HL-60 (cell line): Measurements from ENCODE around the gene PACRG.

Experiments used
- DNase-seq, 2 experiments: peaks; one replicate each; pipeline ENCODE4 v3.0.0-alpha.2; 2010 to 2020; ENCODE audit warnings: low read depth in 1 of 2, low spot score in 1 of 2
- H3K27ac ChIP-seq: fragments of 250-450 bp; sonication (Bioruptor Pico); replicated peaks from 2 replicates; pipeline ENCODE4 v1.5.1; 2020; ENCODE audit warnings: mild to moderate bottlenecking, moderate library complexity
- H3K27me3 ChIP-seq: fragments of 250-450 bp; sonication (Bioruptor Pico); 2 replicates; pipeline ENCODE4 v1.5.1; 2021; ENCODE audit warnings: mild to moderate bottlenecking, moderate library complexity; ENCODE audit not compliant: insufficient read depth, poor library complexity, severe bottlenecking
- H3K4me3 ChIP-seq: replicated peaks from 2 replicates; pipeline ENCODE4 v1.5.1; 2011; ENCODE audit warnings: mild to moderate bottlenecking, control low read depth, low read length; ENCODE audit not compliant: insufficient read depth
- CTCF ChIP-seq: IDR thresholded peaks from one replicate; pipeline ENCODE4 v1.5.1; 2011; ENCODE audit warnings: low read length, control low read depth, inconsistent platforms; ENCODE audit not compliant: insufficient read depth
- GABPA ChIP-seq: IDR thresholded peaks from 2 replicates; pipeline ENCODE4 v1.6.1; 2012; ENCODE audit warnings: low read depth
- POLR2AphosphoS5 ChIP-seq: IDR thresholded peaks from 2 replicates; pipeline ENCODE4 v1.6.1; 2012; ENCODE audit warnings: low read depth
- SPI1 ChIP-seq: IDR thresholded peaks from 2 replicates; pipeline ENCODE4 v1.6.1; 2012; ENCODE audit warnings: low read depth, mild to moderate bottlenecking, borderline replicate concordance
- TF ChIP-seq, protein P1 (sequence below): IDR thresholded peaks from 2 replicates; pipeline ENCODE4 v1.6.1; 2012; ENCODE audit warnings: low read depth; ENCODE audit not compliant: insufficient replicate concordance

The PACRG gene

GRCh38 chr6:163332575-163332974 is 604.8 kb downstream of the PACRG start:
- DNase-seq, result no peak
- Histone ChIP-seq H3K4me3 (no peak overlapping the region), H3K27ac (no peak overlapping the region), H3K27me3 (no peaks in the 10 kb centered on the region)
- no peak for TF ChIP-seq GABPA
- no peak for TF ChIP-seq SPI1
- TF ChIP-seq CTCF, result no peak
- no peak for TF ChIP-seq POLR2AphosphoS5
- TF ChIP-seq, protein P1, sequence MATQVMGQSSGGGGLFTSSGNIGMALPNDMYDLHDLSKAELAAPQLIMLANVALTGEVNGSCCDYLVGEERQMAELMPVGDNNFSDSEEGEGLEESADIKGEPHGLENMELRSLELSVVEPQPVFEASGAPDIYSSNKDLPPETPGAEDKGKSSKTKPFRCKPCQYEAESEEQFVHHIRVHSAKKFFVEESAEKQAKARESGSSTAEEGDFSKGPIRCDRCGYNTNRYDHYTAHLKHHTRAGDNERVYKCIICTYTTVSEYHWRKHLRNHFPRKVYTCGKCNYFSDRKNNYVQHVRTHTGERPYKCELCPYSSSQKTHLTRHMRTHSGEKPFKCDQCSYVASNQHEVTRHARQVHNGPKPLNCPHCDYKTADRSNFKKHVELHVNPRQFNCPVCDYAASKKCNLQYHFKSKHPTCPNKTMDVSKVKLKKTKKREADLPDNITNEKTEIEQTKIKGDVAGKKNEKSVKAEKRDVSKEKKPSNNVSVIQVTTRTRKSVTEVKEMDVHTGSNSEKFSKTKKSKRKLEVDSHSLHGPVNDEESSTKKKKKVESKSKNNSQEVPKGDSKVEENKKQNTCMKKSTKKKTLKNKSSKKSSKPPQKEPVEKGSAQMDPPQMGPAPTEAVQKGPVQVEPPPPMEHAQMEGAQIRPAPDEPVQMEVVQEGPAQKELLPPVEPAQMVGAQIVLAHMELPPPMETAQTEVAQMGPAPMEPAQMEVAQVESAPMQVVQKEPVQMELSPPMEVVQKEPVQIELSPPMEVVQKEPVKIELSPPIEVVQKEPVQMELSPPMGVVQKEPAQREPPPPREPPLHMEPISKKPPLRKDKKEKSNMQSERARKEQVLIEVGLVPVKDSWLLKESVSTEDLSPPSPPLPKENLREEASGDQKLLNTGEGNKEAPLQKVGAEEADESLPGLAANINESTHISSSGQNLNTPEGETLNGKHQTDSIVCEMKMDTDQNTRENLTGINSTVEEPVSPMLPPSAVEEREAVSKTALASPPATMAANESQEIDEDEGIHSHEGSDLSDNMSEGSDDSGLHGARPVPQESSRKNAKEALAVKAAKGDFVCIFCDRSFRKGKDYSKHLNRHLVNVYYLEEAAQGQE, result no peak

GRCh38 chr6:163333038-163333437 is 605.3 kb downstream of the PACRG start:
- H3K27ac ChIP-seq, result no peak overlapping the region

GRCh38 chr6:163333701-163334663 is 606.2 kb downstream of the PACRG start:
- Histone ChIP-seq H3K4me3 (no peak overlapping the region), H3K27me3 (no peaks in the 10 kb centered on the region), H3K27ac (no peak overlapping the region)
- no peak for TF ChIP-seq SPI1
- TF ChIP-seq, protein P1, result no peak
- TF ChIP-seq POLR2AphosphoS5, result no peak
- no peak for DNase-seq

More at GRCh38 chr6:163333038-163333437, 605.3 kb downstream of the PACRG start:
- DNase-seq, result no peak
- TF ChIP-seq SPI1 (no peak), POLR2AphosphoS5 (no peak), CTCF (no peak)
- TF ChIP-seq, protein P1, result no peak
- Histone ChIP-seq H3K4me3 (no peak overlapping the region), H3K27me3 (no peaks in the 10 kb centered on the region)
